Neural cell (in vitro differentiated cells): Measurements from ENCODE around the gene FHL3. TPM values are rescaled to one million over a fixed set of nuclear protein-coding genes. Genes with fewer than 3 reads are reported as not detected.

ENCODE experiments used
- H2AFZ ChIP-seq: fragments of 200-600, 300-800 bp; sonication (generic), shearing (Covaris generic); 2 replicates; pipeline ENCODE4 v1.6.0; 2014; ENCODE audit warnings: low read depth, mild to moderate bottlenecking, antibody characterized with exemption, low read length, moderate library complexity
- H3F3A ChIP-seq: fragments of 200-600 bp; shearing (Covaris generic); 2 replicates; pipeline ENCODE4 v1.6.1; 2016; ENCODE audit warnings: mild to moderate bottlenecking, moderate library complexity, mixed read lengths, antibody characterized with exemption, low read length; ENCODE audit not compliant: insufficient read depth, poor library complexity, severe bottlenecking
- H3K27ac ChIP-seq: fragments of 200-600, 300-800 bp; sonication (generic), shearing (Covaris generic); 2 replicates; pipeline ENCODE4 v1.5.1; 2014; ENCODE audit warnings: mild to moderate bottlenecking, low read length, moderate library complexity
- H3K27me3 ChIP-seq: fragments of 300-800, 200-600 bp; sonication (generic), shearing (Covaris generic); 2 replicates; pipeline ENCODE4 v1.6.0; 2014; ENCODE audit warnings: mild to moderate bottlenecking, low read depth, low read length, moderate library complexity; ENCODE audit not compliant: insufficient read depth
- H3K36me3 ChIP-seq: fragments of 300-800, 200-600 bp; sonication (generic), shearing (Covaris generic); 2 replicates; pipeline ENCODE4 v1.5.1; 2014; ENCODE audit warnings: mild to moderate bottlenecking, antibody characterized with exemption, low read length, moderate library complexity; ENCODE audit not compliant: insufficient read depth
- H3K4me2 ChIP-seq: fragments of 300-800, 200-600 bp; sonication (generic), shearing (Covaris generic); 2 replicates; pipeline ENCODE4 v1.6.0; 2014; ENCODE audit warnings: mild to moderate bottlenecking, low read length
- H3K4me3 ChIP-seq: fragments of 300-800, 200-600 bp; sonication (generic), shearing (Covaris generic); 2 replicates; pipeline ENCODE4 v1.5.1; 2014; ENCODE audit warnings: mild to moderate bottlenecking, low read length, moderate library complexity
- H3K79me2 ChIP-seq: fragments of 200-600 bp; shearing (Covaris generic); replicated peaks from 2 replicates; pipeline ENCODE4 v1.6.0; 2014; ENCODE audit warnings: mild to moderate bottlenecking, low read length, moderate library complexity; ENCODE audit not compliant: insufficient read depth
- H3K9ac ChIP-seq: fragments of 300-800, 200-600 bp; sonication (generic), shearing (Covaris generic); 2 replicates; pipeline ENCODE4 v1.6.1; 2016; ENCODE audit warnings: mild to moderate bottlenecking, low read length, mixed read lengths
- H3K9me2 ChIP-seq: fragments of 200-600 bp; shearing (Covaris generic); 2 replicates; pipeline ENCODE4 v1.6.1; 2016; ENCODE audit warnings: mild to moderate bottlenecking, low read length, mixed read lengths; ENCODE audit not compliant: insufficient read depth
- H3K9me3 ChIP-seq: fragments of 200-600, 300-800 bp; sonication (generic), shearing (Covaris generic); 2 replicates; pipeline ENCODE4 v1.6.1; 2016; ENCODE audit warnings: mild to moderate bottlenecking, mixed run types, low read length, moderate library complexity, mixed read lengths
- H4K20me1 ChIP-seq: fragments of 200-600 bp; shearing (Covaris generic); 2 replicates; pipeline ENCODE4 v1.6.1; 2016; ENCODE audit warnings: mild to moderate bottlenecking, mixed run types; ENCODE audit not compliant: insufficient read depth
- EP300 ChIP-seq: fragments of 450-650 bp; conservative IDR thresholded peaks from 2 replicates; pipeline ENCODE4 v1.6.1; 2014; ENCODE audit warnings: antibody characterized with exemption, mild to moderate bottlenecking, moderate library complexity; ENCODE audit not compliant: poor library complexity, severe bottlenecking
- EZH2 ChIP-seq: fragments of 200-600, 300-800 bp; shearing (Covaris generic), sonication (generic); IDR thresholded peaks from 2 replicates; pipeline ENCODE4 v1.6.1; 2014; ENCODE audit warnings: antibody characterized with exemption, low read length, borderline replicate concordance, mild to moderate bottlenecking; ENCODE audit not compliant: insufficient read depth, poor library complexity, severe bottlenecking
- MXI1 ChIP-seq: fragments of 450-650 bp; conservative IDR thresholded peaks from 2 replicates; pipeline ENCODE4 v1.6.1; 2014; ENCODE audit warnings: antibody characterized with exemption, mild to moderate bottlenecking; ENCODE audit not compliant: poor library complexity, severe bottlenecking
- POLR2AphosphoS5 ChIP-seq: IDR thresholded peaks from 2 replicates; pipeline ENCODE4 v1.6.1; 2012
- RAD21 ChIP-seq: fragments of 450-650 bp; conservative IDR thresholded peaks from 2 replicates; pipeline ENCODE4 v1.6.1; 2014; ENCODE audit warnings: antibody characterized with exemption, mild to moderate bottlenecking, moderate library complexity
- SMC3 ChIP-seq: fragments of 450-650 bp; conservative IDR thresholded peaks from 2 replicates; pipeline ENCODE4 v1.6.1; 2014; ENCODE audit warnings: antibody characterized with exemption, mild to moderate bottlenecking, moderate library complexity; ENCODE audit not compliant: poor library complexity
- TAF1 ChIP-seq: IDR thresholded peaks from 2 replicates; pipeline ENCODE4 v1.6.1; 2012; ENCODE audit warnings: low read depth
- polyA plus RNA-seq: library from polyadenylated mRNA; depleted of rRNA; stranded (reverse); fragments of >200 nt; gene quantifications from 2 replicates; pipeline ENCODE4 v1.2.3, GENCODE V29; 2014
- TF ChIP-seq, protein P1 (sequence below): IDR thresholded peaks from 2 replicates; pipeline ENCODE4 v1.6.1; 2012; ENCODE audit warnings: borderline replicate concordance
- TF ChIP-seq, protein P2 (sequence below): fragments of 450-650 bp; IDR thresholded peaks from 2 replicates; pipeline ENCODE4 v1.5.1; 2014; ENCODE audit warnings: antibody characterized with exemption, mild to moderate bottlenecking, moderate library complexity; ENCODE audit not compliant: poor library complexity, severe bottlenecking

Gene FHL3
- polyA plus RNA-seq, 1 donor from 2014 or later, result 3.5 TPM

DNA sequence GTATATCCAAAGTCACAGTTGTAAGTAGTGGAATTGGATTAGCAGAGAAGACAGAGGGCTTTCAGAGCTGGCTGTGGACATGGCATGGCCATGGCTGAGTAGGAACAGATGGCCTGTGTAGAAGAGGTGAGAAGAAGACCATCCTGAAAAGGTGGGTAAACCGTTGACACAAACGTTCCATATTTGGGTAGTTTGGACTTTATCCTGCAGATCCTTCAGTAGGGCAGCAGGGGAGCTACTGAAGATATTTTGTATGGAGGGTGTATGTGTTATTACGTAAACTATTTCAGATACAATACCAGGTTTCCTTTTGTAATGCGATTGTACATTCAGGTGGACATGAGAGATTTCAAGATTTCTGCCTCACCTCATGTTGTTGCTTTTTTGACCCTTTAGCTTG lies 8.9 kb upstream of the FHL3 start:
- no peak overlapping the region for H3K4me2 ChIP-seq
- H3K9me2 ChIP-seq, result no peaks in the 10 kb centered on the region
- H3K27ac ChIP-seq, result no peak overlapping the region
- TF ChIP-seq MXI1 (no peak), EP300 (no peak), TAF1 (no peak), POLR2AphosphoS5 (no peak), SMC3 (no peak), EZH2 (no peak), RAD21 (no peak)
- TF ChIP-seq, protein P1, sequence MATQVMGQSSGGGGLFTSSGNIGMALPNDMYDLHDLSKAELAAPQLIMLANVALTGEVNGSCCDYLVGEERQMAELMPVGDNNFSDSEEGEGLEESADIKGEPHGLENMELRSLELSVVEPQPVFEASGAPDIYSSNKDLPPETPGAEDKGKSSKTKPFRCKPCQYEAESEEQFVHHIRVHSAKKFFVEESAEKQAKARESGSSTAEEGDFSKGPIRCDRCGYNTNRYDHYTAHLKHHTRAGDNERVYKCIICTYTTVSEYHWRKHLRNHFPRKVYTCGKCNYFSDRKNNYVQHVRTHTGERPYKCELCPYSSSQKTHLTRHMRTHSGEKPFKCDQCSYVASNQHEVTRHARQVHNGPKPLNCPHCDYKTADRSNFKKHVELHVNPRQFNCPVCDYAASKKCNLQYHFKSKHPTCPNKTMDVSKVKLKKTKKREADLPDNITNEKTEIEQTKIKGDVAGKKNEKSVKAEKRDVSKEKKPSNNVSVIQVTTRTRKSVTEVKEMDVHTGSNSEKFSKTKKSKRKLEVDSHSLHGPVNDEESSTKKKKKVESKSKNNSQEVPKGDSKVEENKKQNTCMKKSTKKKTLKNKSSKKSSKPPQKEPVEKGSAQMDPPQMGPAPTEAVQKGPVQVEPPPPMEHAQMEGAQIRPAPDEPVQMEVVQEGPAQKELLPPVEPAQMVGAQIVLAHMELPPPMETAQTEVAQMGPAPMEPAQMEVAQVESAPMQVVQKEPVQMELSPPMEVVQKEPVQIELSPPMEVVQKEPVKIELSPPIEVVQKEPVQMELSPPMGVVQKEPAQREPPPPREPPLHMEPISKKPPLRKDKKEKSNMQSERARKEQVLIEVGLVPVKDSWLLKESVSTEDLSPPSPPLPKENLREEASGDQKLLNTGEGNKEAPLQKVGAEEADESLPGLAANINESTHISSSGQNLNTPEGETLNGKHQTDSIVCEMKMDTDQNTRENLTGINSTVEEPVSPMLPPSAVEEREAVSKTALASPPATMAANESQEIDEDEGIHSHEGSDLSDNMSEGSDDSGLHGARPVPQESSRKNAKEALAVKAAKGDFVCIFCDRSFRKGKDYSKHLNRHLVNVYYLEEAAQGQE, result no peak
- TF ChIP-seq, protein P2, sequence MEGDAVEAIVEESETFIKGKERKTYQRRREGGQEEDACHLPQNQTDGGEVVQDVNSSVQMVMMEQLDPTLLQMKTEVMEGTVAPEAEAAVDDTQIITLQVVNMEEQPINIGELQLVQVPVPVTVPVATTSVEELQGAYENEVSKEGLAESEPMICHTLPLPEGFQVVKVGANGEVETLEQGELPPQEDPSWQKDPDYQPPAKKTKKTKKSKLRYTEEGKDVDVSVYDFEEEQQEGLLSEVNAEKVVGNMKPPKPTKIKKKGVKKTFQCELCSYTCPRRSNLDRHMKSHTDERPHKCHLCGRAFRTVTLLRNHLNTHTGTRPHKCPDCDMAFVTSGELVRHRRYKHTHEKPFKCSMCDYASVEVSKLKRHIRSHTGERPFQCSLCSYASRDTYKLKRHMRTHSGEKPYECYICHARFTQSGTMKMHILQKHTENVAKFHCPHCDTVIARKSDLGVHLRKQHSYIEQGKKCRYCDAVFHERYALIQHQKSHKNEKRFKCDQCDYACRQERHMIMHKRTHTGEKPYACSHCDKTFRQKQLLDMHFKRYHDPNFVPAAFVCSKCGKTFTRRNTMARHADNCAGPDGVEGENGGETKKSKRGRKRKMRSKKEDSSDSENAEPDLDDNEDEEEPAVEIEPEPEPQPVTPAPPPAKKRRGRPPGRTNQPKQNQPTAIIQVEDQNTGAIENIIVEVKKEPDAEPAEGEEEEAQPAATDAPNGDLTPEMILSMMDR, result no peak
- H3F3A ChIP-seq, result no peaks in the 10 kb centered on the region
- no peaks in the 10 kb centered on the region for H3K9me3 ChIP-seq
- H3K4me3 ChIP-seq, result peak overlapping the region; percentile 70
- H3K9ac ChIP-seq, result no peak overlapping the region
- H3K36me3 ChIP-seq, result peaks cover 4% of the 10 kb centered on the region
- H2AFZ ChIP-seq, result no peak overlapping the region
- peaks cover 18% of the 10 kb centered on the region for H3K79me2 ChIP-seq
- no peaks in the 10 kb centered on the region for H4K20me1 ChIP-seq
- no peaks in the 10 kb centered on the region for H3K27me3 ChIP-seq

DNA sequence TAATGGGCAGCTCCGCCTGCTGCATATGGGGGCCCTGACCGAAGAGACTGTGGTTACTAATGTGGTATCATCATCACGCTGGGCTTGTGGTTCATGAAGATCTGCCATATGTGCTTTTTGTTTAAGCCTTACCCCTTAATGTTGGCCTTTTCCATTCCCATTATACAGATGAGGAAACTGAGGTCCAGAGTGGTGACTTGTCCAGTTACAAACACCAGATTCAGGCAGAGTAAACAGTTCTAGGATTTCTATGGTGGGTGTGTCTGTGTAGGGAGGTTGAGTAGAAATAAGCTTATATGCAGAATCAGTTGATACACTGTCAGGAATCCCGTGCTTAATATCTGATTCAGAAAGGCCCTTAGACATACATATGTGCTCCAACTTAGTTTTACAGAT lies 7.9 kb upstream of the FHL3 start:
- H3K4me2 ChIP-seq, result peak overlapping the region; percentile 26
- H3K9ac ChIP-seq, result peak overlapping the region; percentile 85
- no peaks in the 10 kb centered on the region for H3K27me3 ChIP-seq
- peaks cover 4% of the 10 kb centered on the region for H3K36me3 ChIP-seq
- no peaks in the 10 kb centered on the region for H3K9me3 ChIP-seq
- peaks cover 18% of the 10 kb centered on the region for H3K79me2 ChIP-seq
- peak overlapping the region; percentile 70 for H3K4me3 ChIP-seq
- no peaks in the 10 kb centered on the region for H3F3A ChIP-seq
- TF ChIP-seq SMC3 (no peak), EZH2 (no peak), TAF1 (no peak), RAD21 (no peak), MXI1 (no peak), POLR2AphosphoS5 (no peak)
- TF ChIP-seq, protein P1, result no peak
- TF ChIP-seq, protein P2, result no peak
- H2AFZ ChIP-seq, result peak overlapping the region; percentile 53
- no peaks in the 10 kb centered on the region for H4K20me1 ChIP-seq
- no peaks in the 10 kb centered on the region for H3K9me2 ChIP-seq
- peak overlapping the region; percentile 95 for H3K27ac ChIP-seq
